ENCODE measurements around the gene ZNF500. TPM values are rescaled to one million over a fixed set of nuclear protein-coding genes. Genes with fewer than 3 reads are reported as not detected.

ZNF500 gene
- total RNA-seq, 1 experiment from 2014 or later: 10.4 TPM

GRCh38 chr16:4704491-4704890 lies 62.5 kb downstream of the ZNF500 start:
- BruUV-seq (replicated peaks): no TSS peak
- ATAC-seq (no peak), DNase-seq (no peak)
- Histone ChIP-seq H3K79me2 (ENCODE audit: low read length) (no peaks in the 10 kb centered on the region), H4K20me1 (ENCODE audit: low read length) (no peaks in the 10 kb centered on the region), H3K9me3 (ENCODE audit: low read length) (no peaks in the 10 kb centered on the region), H3K9ac (ENCODE audit: low read length) (no peak overlapping the region), H3K9me2 (replicated peaks; ENCODE audit: low read length) (no peaks in the 10 kb centered on the region), H3K4me1 (ENCODE audit: insufficient read depth, low read length) (no peaks in the 10 kb centered on the region), H3K27ac (ENCODE audit: low read length) (no peak overlapping the region), H3K4me3 (ENCODE audit: low read length) (no peak overlapping the region), H3K4me2 (ENCODE audit: low read length) (no peak overlapping the region), H3K36me3 (ENCODE audit: low read depth, low read length) (no peaks in the 10 kb centered on the region; the same call in 1 of the 2 replicates), H2AFZ (ENCODE audit: low read length) (no peak overlapping the region), H3K27me3 (ENCODE audit: low read length) (no peaks in the 10 kb centered on the region), H3F3A (ENCODE audit: low read length, unreplicated experiment) (no peaks in the 10 kb centered on the region)
- ChIA-PET POLR2A (ENCODE audit: unreplicated experiment) (no interaction called here), CTCF (no interaction called here)
- TF ChIP-seq EZH2phosphoT487 (IDR thresholded peaks at IDR 0.05; ENCODE audit: borderline replicate concordance, low read length) (no peak), EZH2 (IDR thresholded peaks at IDR 0.05; ENCODE audit: low read length, unreplicated experiment) (no peak)
- intact Hi-C loops (cut with micrococcal nuclease): no loop called here

- Histone ChIP-seq H3K9me2 (replicated peaks; ENCODE audit: low read length) (no peaks in the 10 kb centered on the region), H3F3A (ENCODE audit: low read length, unreplicated experiment) (no peaks in the 10 kb centered on the region), H3K79me2 (ENCODE audit: low read length) (no peaks in the 10 kb centered on the region), H3K9ac (ENCODE audit: low read length) (no peak overlapping the region), H3K4me2 (ENCODE audit: low read length) (no peak overlapping the region), H3K4me1 (ENCODE audit: insufficient read depth, low read length) (no peaks in the 10 kb centered on the region), H2AFZ (ENCODE audit: low read length) (no peak overlapping the region), H3K4me3 (ENCODE audit: low read length) (no peak overlapping the region), H4K20me1 (ENCODE audit: low read length) (no peaks in the 10 kb centered on the region), H3K27ac (ENCODE audit: low read length) (no peak overlapping the region), H3K36me3 (ENCODE audit: low read depth, low read length) (no peaks in the 10 kb centered on the region; the same call in 1 of the 2 replicates), H3K27me3 (ENCODE audit: low read length) (no peaks in the 10 kb centered on the region), H3K9me3 (ENCODE audit: low read length) (no peaks in the 10 kb centered on the region)
- TF ChIP-seq EZH2 (IDR thresholded peaks at IDR 0.05; ENCODE audit: low read length, unreplicated experiment) (no peak), CTCF (conservative IDR thresholded peaks at IDR 0.05; ENCODE audit: low read depth, low read length) (no peak), EZH2phosphoT487 (IDR thresholded peaks at IDR 0.05; ENCODE audit: borderline replicate concordance, low read length) (no peak)
- intact Hi-C loops (cut with micrococcal nuclease): no loop called here
- ChIA-PET POLR2A (ENCODE audit: unreplicated experiment) (no interaction called here), CTCF (no interaction called here)
- DNase-seq (no peak), ATAC-seq (no peak)
- BruUV-seq (replicated peaks): no TSS peak
These were observed 63.1 kb downstream of the ZNF500 start for GRCh38 chr16:4703906-4704305.

- Histone ChIP-seq H2AFZ (ENCODE audit: low read length) (no peak overlapping the region), H3K9me2 (replicated peaks; ENCODE audit: low read length) (no peaks in the 10 kb centered on the region), H3K27me3 (ENCODE audit: low read length) (no peaks in the 10 kb centered on the region), H3K79me2 (ENCODE audit: low read length) (no peaks in the 10 kb centered on the region), H4K20me1 (ENCODE audit: low read length) (no peaks in the 10 kb centered on the region), H3K4me2 (ENCODE audit: low read length) (no peak overlapping the region), H3K9me3 (ENCODE audit: low read length) (no peaks in the 10 kb centered on the region), H3F3A (ENCODE audit: low read length, unreplicated experiment) (no peaks in the 10 kb centered on the region), H3K27ac (ENCODE audit: low read length) (no peak overlapping the region), H3K36me3 (ENCODE audit: low read depth, low read length) (no peaks in the 10 kb centered on the region; the same call in 1 of the 2 replicates), H3K4me3 (ENCODE audit: low read length) (no peak overlapping the region), H3K4me1 (ENCODE audit: insufficient read depth, low read length) (no peaks in the 10 kb centered on the region), H3K9ac (ENCODE audit: low read length) (no peak overlapping the region)
- ChIA-PET CTCF (no interaction called here), POLR2A (ENCODE audit: unreplicated experiment) (interaction anchor here (0.6 kb wide), 1 partner anchor 32 kb away, joined by 3 read pairs; the partner anchor contains the start of gene DNAAF8)
- intact Hi-C loops (cut with micrococcal nuclease): no loop called here
- DNase-seq (no peak), ATAC-seq (no peak)
- BruUV-seq (replicated peaks): no TSS peak
- no peak for TF ChIP-seq EZH2 (IDR thresholded peaks at IDR 0.05; ENCODE audit: low read length, unreplicated experiment)
- TF ChIP-seq EZH2phosphoT487 (IDR thresholded peaks at IDR 0.05; ENCODE audit: borderline replicate concordance, low read length): no peak
- no peak for TF ChIP-seq CTCF (conservative IDR thresholded peaks at IDR 0.05; ENCODE audit: low read depth, low read length)
These were observed 64.5 kb downstream of the ZNF500 start for GRCh38 chr16:4702466-4702808.
